HT-29 (cell line): ENCODE results near the gene TAF10. TPM values are rescaled to one million over a fixed set of nuclear protein-coding genes. Genes with fewer than 3 reads are reported as not detected.
A peak's percentile ranks its signal among the peaks of the same experiment; 100 is the strongest.

Source experiments
- DNase-seq: peaks from one replicate; pipeline ENCODE4 v3.0.0-alpha.2; 2015; ENCODE audit warnings: low spot score
- total RNA-seq: library from RNA; depleted of rRNA; stranded (reverse); fragments of >200 nt; shearing (Covaris generic); gene quantifications from 2 replicates; pipeline ENCODE4 v1.2.3, GENCODE V29; 2014

TAF10 gene
- total RNA-seq, 1 experiment from 2014 or later: 189 TPM

- no peak for DNase-seq
Measured at GRCh38 chr11:6625156-6625831, 13.3 kb upstream of the TAF10 start.

GRCh38 chr11:6623391-6624363 lies 11.7 kb upstream of the TAF10 start:
- DNase-seq: no peak

- no peak for DNase-seq
Measured at GRCh38 chr11:6622261-6623171, 10.5 kb upstream of the TAF10 start.

- DNase-seq: no peak
Measured at GRCh38 chr11:6621711-6622211, 9.7 kb upstream of the TAF10 start.

GRCh38 chr11:6620636-6621035 lies 8.6 kb upstream of the TAF10 start:
- DNase-seq: no peak

GRCh38 chr11:6619004-6619745 lies 7.2 kb upstream of the TAF10 start, which contains the start of gene TPP1:
TPP1 (minus strand) TSS chr11:6619422; CDS start chr11:6619400, 22 bp downstream.
- peak; percentile 97 for DNase-seq

GRCh38 chr11:6618117-6619003 lies 6.3 kb upstream of the TAF10 start:
- peak; percentile 33 for DNase-seq

GRCh38 chr11:6617315-6617781 lies 5.3 kb upstream of the TAF10 start:
- no peak for DNase-seq

GRCh38 chr11:6616596-6617250 lies 4.7 kb upstream of the TAF10 start:
- DNase-seq: no peak

GRCh38 chr11:6615882-6616585 lies 4.0 kb upstream of the TAF10 start:
- no peak for DNase-seq

GRCh38 chr11:6615046-6615445 lies 3.0 kb upstream of the TAF10 start:
- DNase-seq: no peak

- DNase-seq: no peak
Measured at GRCh38 chr11:6614446-6614845, 2.4 kb upstream of the TAF10 start.

- DNase-seq: no peak
Measured at GRCh38 chr11:6613496-6613895, 1.5 kb upstream of the TAF10 start.

- no peak for DNase-seq
Measured at GRCh38 chr11:6611963-6612212, 128 bp downstream of the TAF10 start.

GRCh38 chr11:6611092-6611962 lies 689 bp downstream of the TAF10 start:
- peak; percentile 55 for DNase-seq

GRCh38 chr11:6610591-6610990 lies 1.4 kb downstream of the TAF10 start:
- DNase-seq: no peak

GRCh38 chr11:6609502-6610015 lies 2.5 kb downstream of the TAF10 start:
- no peak for DNase-seq
